DMS153 treated with DMSO at 0.1 percent for 48 hours (cell line): ENCODE data around the gene NT5M.

Source experiments
- DNase-seq: peaks from one replicate; lab custom pipeline; 2025; ENCODE audit not compliant: unreplicated experiment; lab: John Stamatoyannopoulos, UW

Gene NT5M

DNA sequence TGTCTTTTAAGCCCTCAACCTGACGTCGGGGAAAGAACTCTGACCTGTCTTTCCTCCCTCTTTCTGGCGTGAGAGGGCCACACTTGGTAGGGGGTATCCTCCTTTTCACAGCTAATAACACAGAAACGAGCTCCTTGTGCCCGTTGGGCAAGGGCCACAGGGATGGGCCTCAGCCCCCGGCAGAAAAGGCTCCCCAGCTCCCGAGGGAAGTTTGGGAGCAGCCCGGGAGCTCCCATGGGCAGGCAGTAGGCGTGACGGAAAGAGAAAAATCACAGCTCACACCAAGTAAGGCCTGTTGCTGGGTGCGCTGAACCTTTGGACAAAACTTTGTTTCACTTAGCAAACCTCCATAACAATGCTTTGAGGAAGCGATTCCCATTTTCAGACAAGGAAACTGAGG lies 90.8 kb downstream of the NT5M start:
- no peak for DNase-seq

- no peak for DNase-seq
Observed at GRCh38 chr17:17394494-17394893, 91.3 kb downstream of the NT5M start.

DNA sequence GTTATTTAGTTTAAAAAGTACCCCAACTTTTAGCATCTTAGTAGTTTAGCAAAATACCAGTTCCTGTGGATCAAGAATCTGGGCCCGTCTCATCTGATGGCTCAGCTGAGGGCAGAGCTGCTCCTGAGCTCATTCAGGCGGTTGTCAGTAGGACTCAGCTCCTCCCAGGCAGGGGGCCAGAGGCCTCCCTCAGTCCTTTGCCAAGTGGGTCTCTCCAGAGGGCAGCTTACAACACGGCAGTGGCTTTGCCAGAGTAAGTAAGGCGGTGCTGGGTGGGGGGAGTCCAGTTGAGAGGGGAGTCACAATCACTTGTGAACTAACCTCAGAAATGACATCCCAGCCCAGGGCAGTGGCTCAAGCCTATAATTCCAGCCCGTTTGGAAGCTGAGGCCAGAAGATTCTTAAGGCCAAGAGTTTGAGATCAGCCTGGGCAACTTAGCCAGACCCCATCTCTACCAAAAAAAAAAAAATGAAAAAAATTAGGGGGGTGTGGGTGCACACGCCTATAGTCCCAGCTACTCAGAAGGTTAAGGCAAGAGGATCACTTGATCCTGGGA lies 92.2 kb downstream of the NT5M start:
- DNase-seq: no peak

DNA sequence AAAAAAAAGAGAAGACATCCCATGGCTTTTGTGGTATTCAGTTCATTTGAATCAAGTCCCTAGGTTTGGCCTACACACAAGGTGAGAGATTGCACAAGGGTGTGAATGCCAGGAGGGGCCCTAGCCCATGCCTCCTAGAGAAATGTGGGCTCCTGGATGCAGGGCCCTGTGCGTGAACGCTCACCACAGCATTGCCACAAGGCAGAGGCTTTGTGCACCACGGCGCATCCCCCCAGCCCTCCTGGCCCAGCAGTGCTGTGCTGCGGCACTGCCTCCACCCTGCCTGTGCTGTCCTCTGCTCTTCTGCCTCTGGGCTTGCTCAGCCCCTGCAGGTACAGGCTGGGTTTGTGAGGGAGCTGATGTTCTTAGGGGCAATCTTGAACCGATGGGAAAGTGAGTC lies 92.7 kb downstream of the NT5M start:
- DNase-seq: no peak
